HG03108 (cell line): Measurements from ENCODE around the gene ADGRG2.
"Not testable (repeated sequence)": the region's sequence is repeated elsewhere in the genome, so short reads cannot be mapped to it uniquely, and the experiment has no call there.

Experiments
- ATAC-seq: cut with Tn5 transposase; IDR thresholded peaks from one replicate; pipeline ENCODE4 v1.9.1; 2021; ENCODE audit warnings: moderate library complexity; ENCODE audit not compliant: unreplicated experiment

Gene ADGRG2

DNA sequence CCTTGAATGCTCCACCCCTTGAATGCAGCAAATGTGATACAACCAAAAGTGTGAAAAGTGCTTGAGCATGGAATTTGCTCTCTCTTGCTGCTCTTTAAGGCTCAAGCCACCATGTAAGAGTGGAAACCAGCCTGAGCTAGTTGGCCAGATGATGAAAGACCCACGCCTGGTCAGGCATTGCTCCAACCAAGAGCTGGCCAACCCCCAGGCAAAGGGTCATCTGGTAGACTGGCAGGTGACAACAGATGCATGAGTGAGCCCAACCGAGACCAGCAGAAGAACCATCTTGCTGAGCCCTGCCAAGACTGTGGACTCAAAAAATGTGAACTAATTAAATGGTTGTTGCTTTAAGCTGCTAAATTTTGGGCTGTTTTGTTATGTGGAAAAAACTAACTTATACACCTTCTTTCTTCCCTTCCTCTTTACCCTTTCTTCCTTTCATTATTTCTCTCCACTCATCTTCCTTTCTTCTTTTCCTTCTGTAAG is 32.7 kb downstream of the ADGRG2 start:
- no peak for ATAC-seq

DNA sequence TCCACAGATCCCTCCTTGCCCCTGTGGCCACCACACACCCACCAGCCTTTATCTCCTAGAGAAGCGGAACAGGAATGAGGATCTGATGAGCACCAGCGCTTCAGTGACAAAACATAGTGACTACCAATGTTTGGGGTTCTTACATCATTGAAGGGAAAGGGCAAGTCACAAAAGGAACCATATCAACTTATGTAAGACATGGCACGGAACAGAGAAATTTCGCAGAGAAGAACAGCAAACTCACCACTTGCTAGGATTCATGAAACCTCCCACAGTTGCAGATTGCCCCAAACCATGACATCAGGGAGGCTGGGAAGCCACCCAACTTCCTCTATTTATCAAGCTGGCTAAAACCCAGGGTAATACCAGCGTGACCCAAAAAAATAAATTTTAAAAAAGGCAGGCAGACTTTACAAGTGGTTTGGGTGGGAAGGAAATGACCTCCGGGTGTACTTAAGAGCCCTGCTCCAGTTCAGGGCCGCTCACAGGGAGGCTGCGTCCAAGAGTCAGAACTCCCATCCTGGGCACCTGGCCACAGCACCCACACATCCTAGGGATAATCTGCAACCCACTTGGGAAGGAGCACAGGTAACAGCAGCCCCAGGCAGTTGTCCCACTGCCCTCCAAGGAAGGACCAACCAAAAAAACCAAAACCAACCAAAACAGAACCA is 36.0 kb downstream of the ADGRG2 start:
- no peak for ATAC-seq

DNA sequence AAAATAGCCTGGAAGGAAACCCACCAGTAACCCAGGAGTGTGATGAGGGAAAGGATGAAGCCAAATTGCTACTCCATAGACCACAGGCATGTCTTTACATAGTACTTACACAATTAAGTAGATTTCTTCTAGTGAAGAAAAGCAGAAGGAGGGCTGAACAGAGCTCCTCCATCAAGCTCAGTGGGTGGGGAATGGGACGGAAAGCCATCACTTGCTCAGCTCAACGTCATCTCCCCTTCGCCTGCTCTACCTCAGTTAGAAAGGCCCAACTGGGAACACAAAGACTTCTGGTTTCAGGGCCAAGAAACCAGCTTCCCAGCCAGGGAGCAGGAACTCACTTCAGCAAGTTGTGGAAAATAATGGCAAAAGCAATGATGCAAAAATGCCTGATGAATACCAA is 36.6 kb downstream of the ADGRG2 start:
- no peak for ATAC-seq

DNA sequence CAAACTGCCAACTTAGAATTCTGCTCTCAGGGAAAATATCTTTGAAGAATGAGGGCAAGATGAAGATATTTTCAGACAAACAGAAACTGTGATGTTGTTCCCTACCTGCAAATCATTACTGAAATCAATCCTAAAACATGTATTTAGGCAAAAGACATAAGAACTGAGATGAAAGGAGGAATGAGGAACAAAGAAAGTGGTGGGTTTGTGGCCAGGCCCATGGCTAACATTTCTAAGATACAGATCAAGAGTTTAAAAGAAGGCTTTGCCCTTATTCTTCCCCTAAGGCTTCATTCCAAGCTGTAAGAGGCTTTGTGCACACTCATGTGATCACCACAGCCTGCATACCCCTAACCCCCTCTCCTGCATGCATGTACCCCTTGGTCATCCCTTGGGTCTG is 46.5 kb downstream of the ADGRG2 start:
- no peak for ATAC-seq

DNA sequence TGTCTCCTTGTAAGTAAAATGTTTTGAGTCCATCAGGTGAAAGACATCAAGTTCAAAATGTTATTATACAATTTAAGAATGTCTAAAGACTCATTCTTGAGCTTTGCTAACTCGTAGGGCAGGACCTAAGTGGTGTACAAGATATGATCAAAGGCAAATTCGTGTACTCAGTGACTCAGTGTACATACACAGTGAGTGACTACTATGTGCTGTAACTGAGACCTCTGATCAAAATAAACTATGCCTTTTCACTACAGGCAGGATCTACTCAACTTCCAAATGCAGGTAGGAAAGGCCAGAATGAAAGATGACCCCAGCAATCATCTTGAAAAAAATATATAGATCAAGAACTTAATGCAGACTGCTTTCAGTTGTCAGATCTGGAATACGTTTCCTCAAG is 49.9 kb downstream of the ADGRG2 start:
- no peak for ATAC-seq

DNA sequence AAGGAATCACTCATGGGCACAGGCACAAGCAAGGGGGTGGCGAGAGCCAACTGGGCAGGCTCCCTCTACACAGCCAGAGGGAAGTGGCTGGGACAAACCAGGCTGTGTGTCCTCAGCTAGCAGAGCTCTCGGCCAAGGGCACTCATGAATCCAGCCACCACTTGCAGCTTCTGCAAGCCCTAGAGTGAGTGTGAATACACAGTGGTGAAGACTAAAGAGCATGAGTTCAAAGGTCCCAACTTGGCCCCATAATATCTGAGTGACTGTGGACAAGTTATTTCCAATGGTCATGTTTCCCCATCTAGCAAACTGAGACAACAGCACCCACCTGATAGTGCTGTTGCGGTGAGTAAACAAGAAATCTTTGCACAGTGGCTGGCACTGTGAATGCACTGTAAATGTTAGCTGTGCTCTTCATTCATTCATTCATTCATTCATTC is 51.7 kb downstream of the ADGRG2 start:
- no peak for ATAC-seq

DNA sequence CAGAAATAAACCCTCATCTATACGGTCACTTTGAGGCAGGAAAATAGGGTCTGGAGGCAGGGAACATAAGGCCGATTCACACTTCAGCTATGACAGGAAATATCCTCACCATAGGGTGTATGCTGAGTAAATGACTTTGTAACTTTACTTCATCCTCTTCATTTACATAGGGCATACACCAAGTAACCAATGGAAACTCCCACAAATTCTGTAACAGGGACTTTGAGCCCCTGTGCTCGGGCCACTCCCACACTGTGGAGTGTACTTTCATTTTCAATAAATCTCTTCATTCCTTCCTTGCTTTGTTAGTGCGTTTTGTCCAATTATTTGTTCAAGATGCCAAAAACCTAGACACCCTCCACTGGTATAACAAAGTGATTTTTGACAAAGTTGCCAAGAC is 55.3 kb downstream of the ADGRG2 start:
- ATAC-seq: not testable (repeated sequence)

DNA sequence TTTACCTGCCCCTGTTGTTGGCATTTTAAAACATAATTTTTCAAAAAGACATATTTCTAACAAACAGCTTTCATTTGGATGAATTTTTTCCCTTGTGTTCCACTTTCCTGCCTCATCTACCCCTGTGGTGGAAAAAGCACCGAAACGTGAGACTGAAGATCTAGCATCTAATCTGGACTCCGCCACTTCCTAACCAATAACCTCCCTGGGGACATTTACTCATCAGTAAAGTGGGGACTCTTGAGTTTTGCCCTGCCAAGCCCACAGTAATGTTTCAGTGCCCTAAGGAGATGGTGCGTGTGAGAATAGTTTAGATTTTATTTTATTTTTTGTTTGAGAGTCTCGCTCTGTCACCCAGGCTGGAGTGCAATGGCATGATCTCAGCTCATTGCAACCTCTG is 56.7 kb downstream of the ADGRG2 start:
- ATAC-seq: peak; percentile 58

DNA sequence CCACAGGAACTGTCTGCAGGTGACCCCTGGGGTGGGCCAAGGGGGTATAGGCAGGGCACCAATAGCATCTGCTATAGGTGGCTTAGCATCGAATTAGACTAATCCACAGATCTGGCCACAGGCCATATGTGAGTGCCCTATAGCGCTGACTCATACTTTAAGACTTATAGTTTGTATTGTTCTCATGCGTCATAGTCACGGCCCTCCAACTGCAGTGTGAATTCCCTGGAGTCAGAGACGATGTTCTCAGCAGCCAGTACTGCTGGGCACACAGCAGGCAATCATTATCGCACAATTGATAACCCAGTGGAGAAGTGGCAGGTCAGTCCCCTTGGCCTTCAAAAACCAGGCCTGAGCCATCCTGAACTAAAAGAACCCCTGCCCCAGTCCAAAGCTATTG is 58.1 kb downstream of the ADGRG2 start:
- ATAC-seq: no peak

DNA sequence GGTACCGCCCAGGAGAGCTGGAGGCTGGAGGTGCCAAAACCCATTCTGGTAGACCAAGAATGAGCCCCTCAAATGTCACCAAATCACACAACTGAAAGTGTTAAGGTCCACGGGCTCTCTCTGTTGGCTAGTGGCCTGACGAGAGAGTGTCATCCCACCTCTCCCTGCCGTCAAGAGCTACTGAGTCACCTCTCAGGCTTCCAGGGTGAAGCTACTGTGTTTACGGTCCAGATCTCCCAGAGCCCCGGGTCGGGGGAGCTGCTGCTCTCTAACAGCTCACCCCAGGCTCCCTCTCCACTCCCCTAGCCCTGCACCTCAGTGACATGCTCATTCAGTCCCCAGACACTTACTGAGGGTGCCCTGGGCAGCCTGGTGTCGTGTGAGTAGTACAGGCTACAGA is 59.2 kb downstream of the ADGRG2 start:
- no peak for ATAC-seq

DNA sequence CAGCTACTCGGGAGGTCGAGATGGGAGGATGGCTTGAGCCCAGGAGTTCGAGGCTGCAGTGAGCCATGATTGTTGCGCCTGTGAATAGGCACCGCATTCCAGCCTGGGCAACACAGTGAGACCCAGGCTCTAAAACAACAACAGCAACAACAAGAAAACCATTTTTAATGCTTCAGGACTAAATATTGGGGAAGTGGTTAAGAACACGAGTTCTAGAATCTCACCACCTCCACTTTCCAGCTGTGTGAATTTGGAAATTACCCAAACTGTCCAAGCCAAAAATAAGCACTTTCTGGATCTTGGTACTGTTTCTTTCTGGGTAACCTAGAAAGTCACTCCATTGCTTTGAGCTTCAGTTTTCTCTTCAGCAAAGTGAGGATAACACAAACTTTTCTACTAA is 63.2 kb downstream of the ADGRG2 start:
- no peak for ATAC-seq

DNA sequence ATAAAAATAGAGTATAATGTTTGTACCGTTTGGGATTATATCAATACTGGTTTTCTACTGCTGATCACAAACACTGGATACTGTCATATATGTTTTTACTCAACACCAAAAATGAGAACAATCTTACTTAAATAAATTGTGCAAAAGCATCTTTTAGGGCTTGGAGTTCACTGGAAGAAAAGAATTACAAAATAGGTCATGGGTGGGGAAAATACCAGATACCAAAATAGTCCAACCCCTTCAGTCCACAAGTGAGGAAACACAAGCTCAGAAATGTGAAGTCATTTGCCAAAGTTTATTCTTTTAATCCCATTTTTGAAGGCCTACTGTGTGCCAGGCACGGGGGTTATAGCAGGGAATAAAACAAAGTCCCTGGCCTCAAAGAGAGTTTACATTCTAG is 64.4 kb downstream of the ADGRG2 start:
- no peak for ATAC-seq

DNA sequence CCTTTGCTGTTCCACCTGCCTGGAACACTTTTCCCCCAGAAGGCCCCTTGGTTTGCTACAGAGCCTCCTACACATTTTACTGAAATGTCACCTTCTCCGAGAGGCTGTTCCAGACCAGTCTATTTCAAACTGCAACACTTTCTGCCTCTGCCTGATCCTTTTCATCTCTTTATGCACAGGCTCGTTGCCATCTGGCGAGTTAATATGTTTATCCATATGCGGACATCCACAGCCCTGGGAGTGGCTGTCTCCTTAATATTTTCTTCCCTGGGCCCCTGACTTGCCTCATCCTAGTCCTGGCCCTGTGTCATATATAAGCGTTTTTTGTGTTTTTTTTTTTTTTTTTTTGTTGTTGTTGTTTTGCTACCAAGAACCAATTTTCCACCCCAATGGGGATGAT is 73.2 kb downstream of the ADGRG2 start:
- no peak for ATAC-seq

DNA sequence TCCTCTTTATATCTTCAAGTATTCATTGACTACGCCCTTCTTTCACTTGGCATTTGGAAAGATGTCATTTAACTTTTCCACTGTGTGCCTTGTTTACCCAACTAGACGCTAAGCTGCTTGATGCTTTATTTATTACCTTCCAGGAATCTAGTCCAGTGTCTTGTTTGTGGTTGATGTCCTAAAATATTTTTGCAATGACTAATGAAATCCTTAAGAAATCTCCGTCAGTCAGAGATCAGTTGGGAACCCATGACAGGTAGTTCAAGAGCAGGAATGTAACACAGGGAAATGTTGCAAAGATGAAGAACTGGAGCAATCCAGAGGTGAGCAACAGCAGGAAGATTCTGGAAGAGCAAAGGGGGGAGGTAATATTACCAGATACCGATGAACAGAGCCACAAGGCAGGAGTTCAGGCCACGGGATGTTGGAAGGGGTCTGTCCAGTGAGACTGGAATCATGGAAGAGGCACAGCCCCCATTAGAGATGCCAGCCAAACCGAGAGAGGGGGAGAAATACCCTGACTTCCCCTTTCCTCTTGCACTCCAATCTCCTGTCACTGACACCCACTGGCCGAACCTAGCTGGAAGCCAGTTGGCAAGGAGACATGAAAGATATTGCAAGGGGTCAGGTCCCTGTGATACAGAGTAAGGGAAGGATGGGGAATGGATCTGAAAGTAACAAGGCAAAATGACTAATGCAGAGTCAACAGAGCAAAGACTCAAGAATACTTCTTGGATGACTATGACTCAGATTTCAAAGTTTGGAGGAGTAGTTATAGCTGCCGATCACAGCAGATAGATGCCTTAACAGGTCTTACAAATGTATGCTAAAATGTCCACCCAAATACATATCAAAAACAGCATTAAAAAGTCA is 75.7 kb downstream of the ADGRG2 start:
- ATAC-seq: no peak

DNA sequence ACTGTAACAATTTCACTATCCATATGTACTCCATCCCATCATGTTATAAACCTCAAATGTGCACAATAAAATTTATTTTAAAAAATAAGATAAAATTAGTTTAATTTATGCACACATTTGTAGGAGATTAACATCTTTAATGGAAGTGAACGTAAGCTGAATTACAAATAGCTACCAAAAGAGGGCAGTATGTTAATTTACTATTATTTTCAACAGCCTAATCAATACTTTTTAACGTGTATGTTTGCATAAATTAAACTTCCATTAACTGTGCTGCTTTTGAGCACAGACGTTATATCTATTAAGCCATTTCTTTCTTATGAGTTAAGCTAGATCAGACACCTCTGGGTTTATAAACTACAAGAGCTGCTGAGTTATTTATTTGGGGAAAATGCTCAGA is 81.9 kb downstream of the ADGRG2 start:
- ATAC-seq: no peak

DNA sequence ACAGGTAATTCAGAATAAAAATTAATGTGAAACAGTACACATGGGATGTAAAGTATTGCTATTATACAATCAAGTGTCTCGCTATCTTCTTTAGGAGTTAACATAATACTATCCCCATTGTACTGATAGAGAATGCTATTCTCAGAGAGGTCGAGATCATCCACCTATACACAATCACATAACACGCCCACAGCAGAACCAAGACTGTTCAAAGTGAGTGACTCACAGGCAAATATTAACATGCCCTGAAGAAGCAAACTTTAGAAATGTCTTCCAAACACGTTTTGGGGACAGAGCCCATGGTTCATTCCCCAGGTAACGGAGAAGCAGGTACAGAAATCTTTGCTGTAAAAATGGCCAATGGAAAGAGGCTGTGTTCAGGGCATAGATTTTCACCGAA is 88.2 kb downstream of the ADGRG2 start:
- no peak for ATAC-seq

DNA sequence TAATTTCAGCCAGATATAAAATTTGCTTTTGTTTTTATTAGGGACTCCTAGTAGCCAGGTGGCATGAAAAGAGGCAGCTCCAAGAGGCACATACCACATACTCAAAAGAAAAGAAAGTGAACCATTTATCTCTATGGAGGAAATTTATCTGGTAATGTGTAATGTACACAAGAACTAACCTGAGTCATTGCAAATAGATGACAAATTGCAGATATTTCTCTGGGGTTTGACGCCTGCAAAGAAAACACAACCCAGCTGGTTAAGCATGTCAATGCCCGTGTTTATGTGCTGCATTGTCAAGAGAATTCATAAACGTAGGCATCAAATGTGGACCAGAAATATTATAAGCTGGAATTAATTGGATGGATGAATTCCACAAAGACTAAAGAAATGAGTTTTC is 91.5 kb downstream of the ADGRG2 start:
- no peak for ATAC-seq

DNA sequence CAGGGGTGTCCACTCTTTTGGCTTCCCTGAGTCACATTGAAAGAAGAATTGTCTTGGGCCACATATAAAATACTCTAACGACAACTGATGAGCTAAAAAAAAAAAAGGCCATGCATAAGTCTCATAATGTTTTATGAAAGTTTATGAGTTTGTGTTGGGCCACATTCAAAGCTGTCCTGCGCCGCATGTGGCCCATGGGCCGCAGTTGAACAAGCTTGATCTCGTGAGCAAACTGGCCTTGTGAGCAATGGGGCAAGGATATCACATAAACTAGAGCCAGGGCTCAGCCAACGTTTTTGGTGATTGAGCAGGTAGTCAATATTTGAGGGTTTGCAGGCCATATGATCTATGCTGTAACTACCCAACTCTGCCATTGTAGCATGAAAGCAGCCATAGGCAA is 93.7 kb downstream of the ADGRG2 start:
- ATAC-seq: no peak

DNA sequence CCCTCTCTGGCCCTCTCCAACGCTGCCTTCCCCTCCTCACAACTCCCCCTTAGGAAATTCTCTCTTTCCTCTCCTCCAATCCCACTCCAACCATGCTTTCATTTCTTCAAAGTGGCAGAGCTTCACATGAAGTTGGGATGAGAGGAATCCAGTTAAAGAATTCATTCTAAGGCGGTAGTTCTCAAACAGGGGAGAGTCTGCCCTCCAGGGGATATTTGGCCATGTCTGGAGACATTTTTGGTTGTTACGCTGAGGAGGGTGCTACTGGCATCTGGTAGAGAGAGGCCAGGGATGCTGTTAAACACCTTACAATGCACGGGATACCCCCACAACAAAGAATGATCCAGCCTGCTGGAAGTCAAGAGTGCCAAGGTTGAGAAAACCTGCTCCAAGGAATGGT is 97.9 kb downstream of the ADGRG2 start:
- no peak for ATAC-seq

DNA sequence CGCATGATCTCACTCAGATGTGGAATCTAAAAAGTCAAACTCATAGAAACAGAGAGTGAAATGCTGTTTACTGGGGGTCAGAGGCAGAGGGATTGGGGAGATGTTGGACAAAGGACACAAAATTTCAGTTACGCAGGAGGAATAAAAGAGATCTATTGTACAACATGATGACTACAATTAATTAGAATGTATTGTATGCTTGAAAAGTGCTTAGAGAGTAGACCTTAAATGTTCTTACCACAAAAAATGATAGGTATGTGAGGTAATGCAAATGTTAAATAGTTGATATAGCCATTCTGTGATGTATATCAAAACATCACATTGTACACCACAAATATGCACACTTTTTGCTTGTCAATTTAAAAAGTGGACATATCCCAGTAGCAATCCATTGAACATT is 102.3 kb downstream of the ADGRG2 start:
- no peak for ATAC-seq

DNA sequence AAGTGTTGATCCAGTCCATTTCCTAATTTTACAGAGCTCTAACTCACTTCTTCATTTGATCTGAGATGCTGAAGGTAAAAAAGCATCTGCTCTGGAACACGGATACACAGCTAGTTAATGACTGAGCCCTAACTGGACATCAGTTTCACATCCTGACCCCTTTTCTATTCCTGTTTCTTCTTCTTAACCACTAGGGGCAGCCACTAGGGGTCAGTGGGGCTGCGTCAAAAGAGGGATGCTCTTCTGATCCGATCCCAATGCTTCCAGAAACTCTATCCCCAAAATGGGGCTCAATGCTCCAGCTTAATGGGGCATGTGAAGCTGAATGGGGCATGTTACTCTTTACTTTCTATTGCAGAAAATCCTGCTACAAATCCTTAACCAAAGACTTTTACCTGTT is 105.0 kb downstream of the ADGRG2 start:
- no peak for ATAC-seq

DNA sequence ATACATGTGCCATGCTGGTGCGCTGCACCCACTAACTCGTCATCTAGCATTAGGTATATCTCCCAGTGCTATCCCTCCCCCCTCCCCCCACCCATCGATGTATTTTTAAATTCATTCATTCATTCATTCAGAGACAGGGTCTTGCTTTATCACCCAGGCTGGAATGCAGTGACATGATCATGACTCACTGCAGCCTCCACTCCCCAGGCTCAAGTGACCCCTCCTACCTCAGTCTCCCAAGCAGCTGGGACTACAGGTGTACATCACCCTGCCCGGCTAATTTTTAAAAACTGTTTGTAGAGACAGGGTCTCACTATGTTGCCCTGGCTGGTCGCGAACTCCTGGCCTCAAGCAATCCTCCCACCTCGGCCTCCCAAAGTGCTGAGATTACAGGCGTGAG is 105.7 kb downstream of the ADGRG2 start:
- ATAC-seq: not testable (repeated sequence)
